Measurements from ENCODE around the gene RIMBP2.

- TF ChIP-seq, protein P1, sequence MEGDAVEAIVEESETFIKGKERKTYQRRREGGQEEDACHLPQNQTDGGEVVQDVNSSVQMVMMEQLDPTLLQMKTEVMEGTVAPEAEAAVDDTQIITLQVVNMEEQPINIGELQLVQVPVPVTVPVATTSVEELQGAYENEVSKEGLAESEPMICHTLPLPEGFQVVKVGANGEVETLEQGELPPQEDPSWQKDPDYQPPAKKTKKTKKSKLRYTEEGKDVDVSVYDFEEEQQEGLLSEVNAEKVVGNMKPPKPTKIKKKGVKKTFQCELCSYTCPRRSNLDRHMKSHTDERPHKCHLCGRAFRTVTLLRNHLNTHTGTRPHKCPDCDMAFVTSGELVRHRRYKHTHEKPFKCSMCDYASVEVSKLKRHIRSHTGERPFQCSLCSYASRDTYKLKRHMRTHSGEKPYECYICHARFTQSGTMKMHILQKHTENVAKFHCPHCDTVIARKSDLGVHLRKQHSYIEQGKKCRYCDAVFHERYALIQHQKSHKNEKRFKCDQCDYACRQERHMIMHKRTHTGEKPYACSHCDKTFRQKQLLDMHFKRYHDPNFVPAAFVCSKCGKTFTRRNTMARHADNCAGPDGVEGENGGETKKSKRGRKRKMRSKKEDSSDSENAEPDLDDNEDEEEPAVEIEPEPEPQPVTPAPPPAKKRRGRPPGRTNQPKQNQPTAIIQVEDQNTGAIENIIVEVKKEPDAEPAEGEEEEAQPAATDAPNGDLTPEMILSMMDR (IDR thresholded peaks at IDR 0.05), result no peak
- no peak for TF ChIP-seq POLR2A (IDR thresholded peaks at IDR 0.05)
Observed at GRCh38 chr12:130644566-130644965, 71.5 kb downstream of the RIMBP2 start.
